GM21390 (cell line): ENCODE data around the gene TMEM72.

Experiments used
- ATAC-seq: cut with Tn5 transposase; IDR thresholded peaks from one replicate; pipeline ENCODE4 v1.9.1; 2021; ENCODE audit not compliant: unreplicated experiment

Gene TMEM72

DNA sequence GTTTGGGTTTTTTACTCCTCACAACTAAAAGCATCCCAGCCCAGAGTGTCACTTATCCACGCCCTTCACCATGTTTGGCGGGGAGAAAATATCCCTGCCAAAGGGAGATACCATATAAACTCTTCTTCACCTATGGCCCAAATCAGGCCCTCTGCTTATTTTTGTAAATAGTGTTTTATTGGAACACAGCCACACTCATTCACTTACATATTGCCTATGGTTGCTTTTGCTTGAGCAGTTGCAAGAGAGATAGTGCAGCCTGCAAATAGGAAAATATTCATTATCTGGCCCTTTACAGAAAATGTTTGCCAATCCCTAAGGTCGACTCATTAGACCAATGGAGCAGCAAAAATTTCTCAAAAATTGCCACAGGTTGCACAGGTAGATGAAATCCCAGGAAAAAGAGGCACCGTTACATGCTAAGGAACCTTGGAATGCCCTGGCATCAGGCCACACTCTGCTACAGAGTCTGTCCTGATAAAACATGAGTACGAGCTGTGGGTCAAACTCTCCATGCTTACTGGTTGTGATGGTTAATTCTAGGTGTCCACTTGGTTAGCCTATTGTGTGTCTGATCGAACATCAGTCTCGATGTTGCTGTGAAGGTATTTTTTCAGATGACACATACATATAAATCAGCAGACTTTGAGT is 40.6 kb downstream of the TMEM72 start:
- no peak for ATAC-seq

DNA sequence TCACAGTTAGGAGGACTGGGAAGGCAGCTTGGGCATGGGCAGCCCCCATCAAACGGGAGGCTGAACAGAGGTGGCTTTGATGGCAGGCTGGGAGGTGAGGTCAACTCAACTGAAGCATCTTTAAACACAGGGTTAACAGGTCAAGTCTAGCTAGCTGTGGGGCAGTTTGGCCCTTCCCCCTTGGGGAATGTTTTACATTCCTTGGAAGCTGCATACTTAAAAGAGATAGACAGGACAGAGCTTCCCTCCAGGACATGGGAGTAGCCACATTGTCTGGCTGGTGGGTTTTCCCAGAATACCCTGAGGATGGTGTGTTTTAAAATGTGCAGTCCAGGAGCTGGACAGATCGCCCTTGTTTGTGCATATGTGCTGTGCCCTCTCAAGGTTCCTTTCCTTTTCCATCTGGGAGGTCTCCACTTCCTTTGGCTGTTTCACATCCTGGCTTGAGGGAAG is 41.7 kb downstream of the TMEM72 start:
- no peak for ATAC-seq

DNA sequence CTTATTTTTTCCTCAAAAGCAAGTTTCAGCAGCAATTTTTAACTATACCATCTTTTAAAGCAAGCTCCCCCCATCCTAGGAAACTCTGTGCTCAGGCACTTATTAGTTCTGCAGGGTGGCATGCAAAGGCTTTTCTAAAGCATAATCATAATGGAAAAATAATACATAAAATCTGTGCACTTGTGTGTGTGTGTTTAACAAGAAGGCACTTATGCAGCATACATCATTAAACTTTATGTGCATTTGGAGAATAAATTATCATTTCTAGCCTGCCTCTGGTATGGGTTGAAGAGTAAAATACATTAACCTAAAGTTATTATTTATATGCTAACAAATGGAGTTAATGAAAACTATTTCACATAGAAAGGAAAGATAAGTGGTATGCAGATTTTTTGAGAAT is 42.9 kb downstream of the TMEM72 start:
- ATAC-seq: no peak

DNA sequence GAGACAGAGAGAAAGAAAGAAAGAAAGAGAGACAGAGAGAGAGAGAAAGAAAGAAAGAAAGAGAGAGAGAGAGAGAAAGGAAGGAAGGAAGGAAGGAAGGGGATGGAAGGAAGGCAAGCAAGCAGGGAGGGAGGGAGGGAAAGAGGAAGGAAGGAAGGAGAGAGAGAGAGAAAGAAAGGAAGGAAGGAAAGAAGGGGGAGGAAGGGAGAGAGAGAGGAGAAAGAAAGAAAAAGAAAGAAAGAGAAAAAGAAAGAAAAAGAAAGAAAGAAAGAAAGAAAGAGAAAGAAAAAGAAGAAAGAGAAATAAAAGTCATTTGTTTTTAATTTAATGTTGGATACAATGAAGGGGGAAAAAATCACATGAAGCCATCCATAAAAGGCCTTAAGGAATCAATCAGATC is 43.8 kb downstream of the TMEM72 start:
- ATAC-seq: no peak

DNA sequence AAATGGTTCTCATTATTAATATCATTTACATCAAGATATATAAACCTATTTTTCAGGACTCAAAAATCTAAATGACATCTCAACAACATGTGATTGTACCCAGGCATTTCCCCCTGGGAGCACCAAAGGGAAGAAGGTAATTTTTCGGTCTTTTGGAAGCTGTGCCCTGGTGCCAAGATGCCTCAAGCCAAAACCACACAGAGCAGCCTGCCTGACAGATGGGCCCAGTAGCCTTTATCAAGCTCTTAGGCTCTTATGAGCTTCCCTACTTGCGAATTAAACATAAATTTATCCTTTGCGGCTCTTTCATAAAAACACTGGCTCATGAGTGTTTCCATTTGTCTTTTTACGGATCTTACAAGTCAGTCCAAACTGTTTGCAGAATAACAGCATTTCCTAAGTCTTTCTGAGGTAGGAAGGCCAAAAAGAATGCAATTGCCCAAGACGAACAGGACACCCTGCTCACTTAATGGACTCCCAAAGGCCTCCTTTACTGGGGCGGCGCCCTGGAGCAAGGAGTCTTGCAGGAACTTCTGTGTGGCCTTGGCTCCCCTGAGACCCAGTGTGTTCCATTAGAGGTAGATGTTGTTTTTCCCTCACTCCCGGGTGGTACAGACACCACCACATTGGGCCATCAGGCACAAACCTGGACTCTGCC is 44.4 kb downstream of the TMEM72 start:
- no peak for ATAC-seq

DNA sequence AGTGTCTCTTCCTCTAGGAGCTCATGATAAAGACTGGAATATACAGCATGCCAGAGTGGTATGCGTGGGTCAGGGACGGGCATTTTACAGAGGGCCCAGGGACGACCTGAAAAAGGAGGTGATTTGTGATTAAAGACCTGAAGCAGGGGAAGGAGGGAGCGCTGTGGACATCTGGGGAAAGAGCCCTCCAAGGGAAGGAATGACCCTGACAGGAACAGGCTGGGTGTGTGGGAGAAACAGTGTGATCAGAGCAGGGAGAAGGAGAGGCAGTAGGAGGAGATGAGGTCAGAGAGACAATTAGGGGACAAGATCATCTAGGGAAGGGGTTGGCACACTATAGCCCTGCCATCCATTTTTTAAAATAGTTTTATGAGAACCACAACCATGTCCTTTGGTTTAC is 45.1 kb downstream of the TMEM72 start:
- no peak for ATAC-seq

DNA sequence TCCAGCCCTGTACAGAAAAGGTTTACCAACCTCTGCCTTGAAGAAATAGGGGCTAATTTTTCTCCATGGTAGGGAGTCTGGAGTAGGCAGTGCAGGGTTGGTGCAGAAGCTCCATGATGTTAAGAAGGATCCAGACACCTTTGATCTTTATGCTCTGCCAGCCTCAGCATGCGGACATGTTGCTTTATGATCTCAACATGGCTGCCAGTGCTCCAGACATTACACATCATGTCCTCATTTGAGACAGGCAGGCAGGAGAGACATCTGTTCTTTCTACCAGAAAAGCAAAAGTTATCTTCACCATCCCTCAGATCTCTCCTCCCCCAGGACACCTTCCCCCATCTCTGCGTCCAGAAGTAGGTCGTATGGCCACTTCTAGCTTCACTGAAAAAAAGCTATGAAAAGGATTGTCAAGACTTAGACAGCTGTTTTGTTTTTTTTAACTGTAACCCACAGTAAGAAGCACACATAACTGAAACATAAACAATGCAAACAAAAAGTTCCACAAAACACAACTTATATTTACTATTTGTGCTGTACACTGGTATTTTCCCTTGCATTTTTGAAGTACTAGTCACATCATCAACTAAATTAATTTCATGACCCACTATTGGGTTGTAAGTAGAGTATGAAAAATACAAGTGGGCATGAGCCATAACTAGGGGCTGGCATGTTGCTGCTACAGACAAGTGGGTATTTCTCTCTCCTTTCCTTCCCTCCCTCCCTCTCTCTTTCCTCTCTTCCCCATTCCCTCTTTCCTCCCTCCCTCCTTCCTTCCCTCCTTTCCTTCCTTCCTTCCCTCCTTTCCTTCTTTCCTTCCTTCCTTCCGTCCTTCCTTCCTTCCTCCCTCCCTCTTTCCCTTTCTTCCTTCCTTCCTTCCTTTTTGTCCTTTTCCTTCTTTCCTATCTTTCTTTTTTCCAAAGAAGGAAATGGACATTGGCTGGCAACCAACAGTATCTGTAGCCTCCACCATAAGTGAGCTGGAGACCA is 45.9 kb downstream of the TMEM72 start:
- ATAC-seq: no peak

DNA sequence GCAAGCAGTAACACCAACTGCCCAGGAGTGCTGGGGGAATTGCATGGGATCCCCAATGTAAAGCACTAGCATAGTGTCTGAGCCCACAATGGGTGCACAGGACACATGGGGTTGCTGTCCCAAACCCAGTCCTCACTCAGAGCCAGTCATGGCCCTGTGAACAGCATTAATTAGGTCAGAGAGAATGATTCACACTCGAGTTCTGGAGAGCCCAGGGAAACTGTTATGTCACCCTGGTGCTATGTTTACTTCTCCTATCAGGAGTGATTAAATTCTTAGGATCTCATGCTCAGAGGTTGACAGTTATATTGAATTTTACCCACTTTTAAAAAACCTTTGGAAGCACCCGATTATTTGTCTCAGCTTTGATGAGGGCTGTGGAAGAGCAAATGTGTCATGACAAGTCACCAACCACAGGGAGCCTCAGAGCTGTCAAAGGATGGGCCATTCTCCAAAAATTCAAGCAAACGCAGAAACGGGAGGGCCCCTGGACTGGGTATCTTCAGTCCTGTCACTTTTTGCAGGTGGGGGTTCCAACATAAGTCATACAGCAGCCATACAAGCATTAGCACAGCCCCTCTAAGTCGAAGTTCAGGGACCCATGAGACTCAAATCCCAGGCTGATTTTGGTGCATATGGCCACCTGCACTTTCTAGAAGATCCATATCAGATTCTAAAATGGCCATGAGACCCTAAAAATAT is 47.2 kb downstream of the TMEM72 start:
- ATAC-seq: no peak

DNA sequence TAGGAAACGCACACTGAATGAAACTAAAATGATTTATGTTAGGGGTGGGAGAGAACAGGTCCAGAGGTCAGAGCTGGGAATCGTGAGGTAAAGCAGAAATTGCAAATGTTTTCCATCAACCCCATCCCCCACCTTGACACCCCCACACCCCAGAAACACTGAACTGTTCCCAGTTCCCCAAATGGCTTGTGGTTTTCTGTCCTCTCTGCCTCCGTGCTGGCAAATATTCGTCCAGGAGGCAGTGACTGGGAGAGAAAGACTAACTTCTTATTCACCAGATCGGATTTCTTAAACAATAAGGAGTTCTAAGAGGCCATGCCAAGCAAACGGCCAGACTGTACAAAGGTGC is 47.7 kb downstream of the TMEM72 start:
- no peak for ATAC-seq

DNA sequence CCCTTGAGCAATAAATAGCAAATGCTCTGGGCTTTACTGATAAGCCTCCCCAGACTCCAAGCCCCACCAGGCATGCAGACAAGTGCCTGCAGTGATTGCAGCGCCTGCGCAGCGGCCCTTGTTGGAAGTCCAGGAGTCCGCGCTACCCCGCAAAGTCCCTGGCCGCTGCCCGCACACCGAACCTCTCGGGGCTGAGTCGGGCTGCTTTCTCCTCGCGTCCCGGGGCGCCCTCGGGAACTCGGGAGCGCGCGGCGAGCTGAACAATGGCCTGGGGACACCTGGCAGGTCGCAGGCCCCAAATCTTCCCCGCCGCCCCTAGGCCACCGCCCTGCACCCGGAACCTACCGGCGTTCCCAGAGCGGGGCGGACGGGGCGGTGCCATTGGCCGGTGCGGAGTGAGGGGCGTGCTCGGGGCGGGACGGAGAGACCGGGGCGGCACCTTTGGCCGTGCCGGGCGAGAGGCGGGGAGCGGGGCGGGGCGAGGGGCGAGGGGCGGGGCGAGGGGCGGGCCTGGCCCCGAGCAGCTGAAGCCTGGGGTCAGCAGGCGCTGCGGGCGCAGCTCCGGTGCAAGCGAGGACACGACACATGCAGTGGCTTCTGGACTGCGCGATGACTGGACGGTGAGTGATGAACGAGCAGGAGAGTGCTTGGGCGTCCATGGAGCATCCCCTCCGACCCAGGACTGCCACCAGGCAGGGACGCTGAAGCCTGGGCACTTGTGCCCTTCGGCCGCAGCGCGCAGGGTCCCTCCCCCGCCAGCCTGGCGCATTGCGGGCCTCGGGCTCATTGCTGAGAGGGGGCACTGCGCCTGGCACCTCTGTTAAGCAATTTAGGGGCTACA is 48.3 kb downstream of the TMEM72 start, which contains the start of gene RASSF4:
Gene RASSF4, plus strand, starts transcription at position 556 of the 841 bp plus-strand sequence. CDS start 10,401 bp downstream, outside the sequence.
- ATAC-seq: peak; percentile 95

DNA sequence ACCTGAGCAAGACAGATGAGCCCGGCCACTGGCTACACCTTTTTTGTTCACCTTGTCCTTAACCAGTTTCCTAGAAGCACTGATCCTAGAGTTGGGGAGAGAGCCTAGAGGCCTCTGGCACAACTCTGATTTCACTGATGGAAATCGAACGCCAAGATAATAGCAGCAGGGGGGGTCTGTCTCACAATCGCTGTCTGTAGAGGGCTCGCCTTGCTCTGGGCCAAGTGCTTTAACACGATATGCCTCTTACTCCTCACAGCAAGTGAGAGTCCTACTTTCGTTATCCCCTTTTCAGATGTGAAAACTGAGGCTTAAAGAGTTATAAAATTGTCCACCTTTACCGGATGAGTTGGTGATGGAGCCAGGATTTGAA is 48.9 kb downstream of the TMEM72 start:
- ATAC-seq: no peak

DNA sequence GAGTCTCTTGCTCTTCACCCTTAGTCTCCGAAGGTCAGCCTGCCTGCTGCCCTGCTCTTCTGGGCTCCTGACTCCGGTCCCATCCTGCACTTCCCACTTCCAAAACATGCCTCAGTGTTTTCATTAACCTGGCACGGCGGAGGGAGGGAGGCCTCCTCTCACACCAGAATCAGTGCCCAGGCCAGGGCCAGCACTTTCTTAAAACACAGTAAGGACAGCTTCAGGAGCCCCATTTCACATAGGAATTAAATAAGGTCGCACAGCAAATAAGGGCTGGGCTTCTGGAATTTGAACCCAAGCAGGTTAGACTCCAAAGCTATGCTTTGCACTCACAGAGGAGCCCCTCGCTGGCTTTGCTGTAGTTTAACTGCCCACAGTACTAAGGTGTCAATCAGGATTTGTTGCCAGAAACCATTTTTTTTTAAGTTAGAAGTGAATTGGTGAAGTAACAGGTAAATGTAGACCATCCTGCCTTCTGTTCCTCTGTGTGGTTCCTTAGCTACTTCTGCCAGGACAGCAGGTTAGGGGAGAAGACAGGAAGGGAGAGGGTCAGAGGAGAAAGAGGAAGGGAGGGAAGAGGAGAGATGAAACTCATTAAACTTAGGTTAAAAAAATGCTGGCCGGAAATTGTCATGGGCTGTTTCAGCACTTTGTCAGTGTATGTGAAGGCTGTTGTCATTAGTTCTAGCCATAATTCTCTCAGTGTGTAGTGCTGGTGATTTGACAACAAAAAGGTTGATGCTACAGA is 49.5 kb downstream of the TMEM72 start:
- ATAC-seq: no peak

DNA sequence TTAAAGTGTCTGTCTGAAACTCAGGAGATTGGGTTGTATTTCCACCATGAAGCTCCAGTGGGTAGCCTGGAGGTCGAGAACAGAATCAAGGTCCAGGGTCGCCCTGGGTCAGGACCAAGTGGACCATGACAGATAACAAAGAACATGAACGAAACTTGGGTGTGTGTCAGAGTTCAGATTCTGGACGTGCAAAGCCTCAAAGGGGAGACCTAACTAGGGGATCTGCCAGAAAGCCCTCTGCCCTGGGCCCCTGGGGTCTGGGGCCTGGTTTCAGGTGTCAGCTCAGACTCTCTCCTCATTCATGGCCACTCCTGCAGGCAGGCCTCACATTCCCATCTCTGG is 50.1 kb downstream of the TMEM72 start:
- ATAC-seq: no peak

DNA sequence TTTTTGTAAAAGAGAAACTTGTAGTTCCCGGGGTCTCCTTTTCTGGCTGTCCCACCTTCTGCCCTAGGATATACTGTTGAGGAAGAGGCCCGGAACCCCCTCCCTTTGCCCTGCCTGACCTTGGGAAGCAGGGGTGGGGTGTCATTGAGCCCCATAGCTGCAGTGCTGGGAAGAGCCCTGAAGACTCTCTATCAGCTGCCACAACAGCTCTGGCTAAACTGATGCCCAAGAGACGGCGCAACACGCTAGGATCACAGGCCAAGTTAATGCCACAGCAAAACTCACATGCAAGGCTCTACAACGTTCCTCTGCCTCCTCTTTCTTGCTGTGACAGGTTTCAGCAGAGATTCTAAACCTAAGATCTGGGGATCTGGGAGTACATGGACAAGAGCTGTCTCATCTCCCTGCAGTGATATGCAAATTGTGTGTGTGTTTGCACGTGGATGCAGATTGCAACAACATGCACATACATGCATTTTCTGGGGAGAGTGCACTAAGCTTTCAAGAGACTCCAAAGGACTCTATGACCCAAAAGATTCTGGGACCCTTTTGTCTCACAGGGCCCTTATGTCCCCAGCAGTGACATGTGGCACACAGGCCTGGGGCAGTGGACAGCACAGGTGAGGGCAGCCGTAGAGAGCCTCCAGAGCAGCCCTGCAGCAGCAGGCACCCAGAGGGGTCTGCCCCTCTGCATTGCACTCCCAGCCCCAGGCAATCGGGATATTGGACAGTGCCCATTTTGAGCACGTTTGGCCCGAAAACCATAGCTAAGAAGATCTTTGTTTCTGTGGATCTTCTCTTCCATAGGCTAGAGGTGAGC is 51.0 kb downstream of the TMEM72 start:
- ATAC-seq: no peak

DNA sequence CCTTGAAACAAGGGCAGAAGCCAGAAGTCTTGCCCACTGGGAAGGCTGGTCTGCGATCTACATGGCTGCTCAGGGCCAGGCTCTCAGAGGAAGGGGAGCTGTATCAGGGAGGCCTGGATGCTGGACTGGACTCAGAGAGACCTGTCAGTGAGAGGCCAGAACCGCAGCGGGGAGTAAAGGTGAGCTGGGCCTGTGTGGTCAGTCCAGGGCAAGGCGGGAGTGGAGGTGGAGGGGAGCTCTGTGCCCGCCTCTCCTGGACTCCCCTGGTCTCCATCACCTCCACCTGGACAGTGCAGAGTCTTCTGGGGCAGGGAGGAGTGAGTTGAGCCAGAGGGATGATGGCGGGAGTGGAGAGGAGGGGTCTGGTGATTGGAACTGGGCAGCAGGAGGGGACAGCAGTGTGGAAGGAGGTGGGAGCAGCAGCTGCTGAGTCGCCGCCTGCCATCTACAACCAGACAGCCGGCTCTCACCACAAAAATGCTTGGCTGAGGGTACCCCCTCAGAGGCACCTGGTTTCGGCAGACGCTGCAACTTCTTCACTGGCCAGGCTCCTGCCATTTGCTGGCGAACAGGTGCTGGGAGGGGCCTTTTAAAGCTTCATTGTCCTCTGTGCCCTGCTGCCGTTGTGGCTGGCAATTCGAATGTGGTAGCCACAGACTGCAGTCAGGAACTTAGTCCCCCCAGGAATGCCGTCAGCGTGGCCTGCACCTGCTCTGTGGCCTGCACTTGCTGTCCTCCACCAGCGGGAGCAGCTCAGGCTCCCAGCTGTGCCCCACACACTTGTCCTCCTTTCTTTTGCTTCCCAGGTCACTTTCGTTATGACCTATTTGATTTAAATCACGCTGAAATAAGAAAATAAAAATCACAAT is 52.0 kb downstream of the TMEM72 start:
- ATAC-seq: no peak

DNA sequence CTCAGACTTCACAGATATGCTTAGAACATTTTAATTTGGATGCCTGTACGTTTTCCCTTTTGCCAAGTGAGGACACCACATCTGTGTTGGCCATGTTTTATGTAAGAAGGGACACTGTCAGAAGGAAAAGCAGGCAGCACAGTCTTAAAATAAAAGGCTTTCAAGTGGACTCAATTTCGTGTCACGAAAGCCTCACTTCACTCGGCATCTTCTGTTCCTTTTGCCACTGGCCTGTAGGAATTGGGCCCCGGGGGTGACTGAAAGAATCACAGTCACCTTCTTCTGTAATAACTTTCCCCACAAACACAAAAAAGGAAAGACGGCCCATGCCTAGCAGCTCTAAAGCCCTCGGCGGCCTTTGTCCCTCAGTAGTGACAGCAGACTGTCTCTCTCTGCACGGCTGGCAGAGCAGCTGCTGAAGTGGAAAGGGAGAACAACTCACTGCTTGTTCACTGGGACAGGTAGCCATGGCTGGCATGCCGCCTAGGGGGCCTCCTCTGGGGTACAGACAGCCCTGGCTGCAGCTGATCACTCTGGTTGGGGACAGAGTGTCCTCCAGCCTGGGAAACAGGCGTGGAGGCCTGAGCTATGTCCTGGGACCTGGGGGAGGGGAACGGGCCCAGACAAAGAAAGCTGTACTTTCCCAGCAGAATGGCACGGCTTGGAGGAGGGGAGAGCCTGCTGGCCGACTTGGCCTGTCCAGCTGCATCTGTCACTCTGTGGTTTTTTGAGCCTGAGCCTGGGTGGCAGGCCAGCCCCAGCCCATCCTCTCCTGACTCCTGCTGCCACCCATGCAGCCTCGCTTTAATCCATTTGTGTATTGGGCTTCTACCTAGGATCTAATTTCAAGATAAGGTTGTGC is 52.9 kb downstream of the TMEM72 start:
- ATAC-seq: no peak

DNA sequence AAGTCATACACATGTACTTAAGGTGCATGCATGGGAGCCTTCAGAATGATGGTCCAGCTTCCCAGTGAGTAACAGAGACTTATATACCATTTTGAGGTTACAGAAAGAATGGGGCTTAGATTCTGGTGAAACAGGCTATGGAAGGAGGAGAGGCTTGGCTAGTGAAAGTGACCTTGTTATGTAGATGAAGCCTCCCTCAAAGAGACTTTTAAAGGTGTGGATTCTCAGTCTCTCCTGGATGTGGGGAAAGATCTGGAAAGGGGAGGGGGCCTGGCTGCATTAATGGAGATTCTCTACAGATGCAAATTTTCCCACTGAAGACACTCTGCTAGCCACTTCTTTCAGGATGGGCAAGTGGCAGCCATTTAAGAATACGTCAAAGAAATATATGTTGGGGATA is 54.0 kb downstream of the TMEM72 start:
- no peak for ATAC-seq
